K562 (cell line): ENCODE measurements around the gene ZNF668. TPM values are rescaled to one million over a fixed set of nuclear protein-coding genes. Genes with fewer than 3 reads are reported as not detected.

Experiments used
- ARID3B ChIP-seq: fragments of 250-450 bp; sonication (Bioruptor Pico); IDR thresholded peaks from 2 replicates; pipeline ENCODE4 v1.4.0; 2020; ENCODE audit warnings: borderline replicate concordance
- BCOR ChIP-seq: fragments of 450-650 bp; IDR thresholded peaks from 2 replicates; pipeline ENCODE4 v1.6.1; 2016
- CREM ChIP-seq: IDR thresholded peaks from 2 replicates; pipeline ENCODE4 v1.6.1; 2014; ENCODE audit warnings: antibody characterized with exemption, low read depth
- KAT2B ChIP-seq: IDR thresholded peaks from one replicate; pipeline ENCODE4 v1.6.1; 2012; ENCODE audit warnings: low read depth, mild to moderate bottlenecking, control low read depth, inconsistent platforms, low read length, moderate library complexity
- KLF10 ChIP-seq: fragments of 250-450 bp; sonication (Bioruptor Pico); IDR thresholded peaks from 2 replicates; pipeline ENCODE4 v1.6.1; 2021; ENCODE audit warnings: matching md5 sums
- L3MBTL2 ChIP-seq: fragments of 450-650 bp; IDR thresholded peaks from 2 replicates; pipeline ENCODE4 v1.6.1; 2016; ENCODE audit warnings: mild to moderate bottlenecking, moderate library complexity
- RAD21 ChIP-seq, 2 experiments: fragments of 250-450 bp in 1 of 2; fragments of 450-650 bp in 1 of 2; sonication (Bioruptor Pico) in 1 of 2; formaldehyde crosslinking in 1 of 2; IDR thresholded peaks in 1 of 2; conservative IDR thresholded peaks in 1 of 2; 2 replicates each; pipeline versions ENCODE4 v1.4.0 to v1.8.0; 2020 to 2022; ENCODE audit warnings: mild to moderate bottlenecking in 2 of 2, moderate library complexity in 1 of 2
- STAG1 ChIP-seq: sonication (generic); formaldehyde crosslinking; IDR thresholded peaks from 2 replicates; pipeline ENCODE4 v1.5.0; 2020; ENCODE audit warnings: missing genetic modification reagents, borderline replicate concordance
- TRIM24 ChIP-seq, 2 experiments: fragments of 450-650 bp; IDR thresholded peaks; 2 replicates each; pipeline ENCODE4 v1.6.1; 2016
- ZFX ChIP-seq: sonication (generic); formaldehyde crosslinking; IDR thresholded peaks from 2 replicates; pipeline ENCODE4 v1.8.0; 2022; ENCODE audit warnings: mild to moderate bottlenecking, missing genetic modification reagents, moderate library complexity
- polyA plus RNA-seq, 8 experiments: library from polyadenylated mRNA; depleted of rRNA in 4 of 8; stranded (reverse) in 5 of 8; unstranded in 3 of 8; fragments of >200 nt; fragmentation: Nextera tagmentation in 2 of 8; fragmentation: Illumina TruSeq in 1 of 8; extraction: Ambion mirVana in 2 of 8; extraction: Trizol in 1 of 8; gene quantifications; 2 replicates each; pipeline versions ENCODE4 v1.2.1 to v1.2.3, GENCODE V29; 2011 to 2014; ENCODE audit warnings: inconsistent platforms in 1 of 8, missing spikeins in 1 of 8
- total RNA-seq, 7 experiments: library from RNA; depleted of rRNA in 6 of 7; stranded (reverse); fragments of >200 nt in 6 of 7; fragmentation: Illumina TruSeq in 2 of 7; extraction: Trizol in 2 of 7; gene quantifications; 2 replicates each; pipeline versions ENCODE4 v1.2.1 to v1.2.3, GENCODE V29; 2011 to 2021; ENCODE audit warnings: low replicate concordance in 1 of 7
- TF ChIP-seq, protein P1 (sequence below): sonication (generic); formaldehyde crosslinking; IDR thresholded peaks from 2 replicates; pipeline ENCODE4 v1.9.0; 2022; ENCODE audit warnings: mild to moderate bottlenecking, missing genetic modification reagents
- TF ChIP-seq, protein P2 (sequence below): fragments of 450-650 bp; IDR thresholded peaks from 2 replicates; pipeline ENCODE4 v1.6.1; 2016; ENCODE audit warnings: mild to moderate bottlenecking, moderate library complexity

Gene ZNF668
- total and polyA plus RNA-seq, 9 of the 15 experiments (the other 6 are each of a cell fraction or from before 2014, with no cell fraction given), result 0.04 to 15.3 (median 3.8) TPM; not detected in 1

- TF ChIP-seq RAD21 (CRISPR knock-in tag; conservative IDR thresholded peaks at IDR 0.05 in 1 of 2, IDR thresholded peaks at IDR 0.05 in 1 of 2), result no peak
- TF ChIP-seq, protein P1, sequence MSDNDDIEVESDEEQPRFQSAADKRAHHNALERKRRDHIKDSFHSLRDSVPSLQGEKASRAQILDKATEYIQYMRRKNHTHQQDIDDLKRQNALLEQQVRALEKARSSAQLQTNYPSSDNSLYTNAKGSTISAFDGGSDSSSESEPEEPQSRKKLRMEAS (CRISPR knock-in tag), result no peak
- no peak for TF ChIP-seq KAT2B
- TF ChIP-seq L3MBTL2, result no peak
- TF ChIP-seq KLF10, result no peak
- TF ChIP-seq, protein P2, sequence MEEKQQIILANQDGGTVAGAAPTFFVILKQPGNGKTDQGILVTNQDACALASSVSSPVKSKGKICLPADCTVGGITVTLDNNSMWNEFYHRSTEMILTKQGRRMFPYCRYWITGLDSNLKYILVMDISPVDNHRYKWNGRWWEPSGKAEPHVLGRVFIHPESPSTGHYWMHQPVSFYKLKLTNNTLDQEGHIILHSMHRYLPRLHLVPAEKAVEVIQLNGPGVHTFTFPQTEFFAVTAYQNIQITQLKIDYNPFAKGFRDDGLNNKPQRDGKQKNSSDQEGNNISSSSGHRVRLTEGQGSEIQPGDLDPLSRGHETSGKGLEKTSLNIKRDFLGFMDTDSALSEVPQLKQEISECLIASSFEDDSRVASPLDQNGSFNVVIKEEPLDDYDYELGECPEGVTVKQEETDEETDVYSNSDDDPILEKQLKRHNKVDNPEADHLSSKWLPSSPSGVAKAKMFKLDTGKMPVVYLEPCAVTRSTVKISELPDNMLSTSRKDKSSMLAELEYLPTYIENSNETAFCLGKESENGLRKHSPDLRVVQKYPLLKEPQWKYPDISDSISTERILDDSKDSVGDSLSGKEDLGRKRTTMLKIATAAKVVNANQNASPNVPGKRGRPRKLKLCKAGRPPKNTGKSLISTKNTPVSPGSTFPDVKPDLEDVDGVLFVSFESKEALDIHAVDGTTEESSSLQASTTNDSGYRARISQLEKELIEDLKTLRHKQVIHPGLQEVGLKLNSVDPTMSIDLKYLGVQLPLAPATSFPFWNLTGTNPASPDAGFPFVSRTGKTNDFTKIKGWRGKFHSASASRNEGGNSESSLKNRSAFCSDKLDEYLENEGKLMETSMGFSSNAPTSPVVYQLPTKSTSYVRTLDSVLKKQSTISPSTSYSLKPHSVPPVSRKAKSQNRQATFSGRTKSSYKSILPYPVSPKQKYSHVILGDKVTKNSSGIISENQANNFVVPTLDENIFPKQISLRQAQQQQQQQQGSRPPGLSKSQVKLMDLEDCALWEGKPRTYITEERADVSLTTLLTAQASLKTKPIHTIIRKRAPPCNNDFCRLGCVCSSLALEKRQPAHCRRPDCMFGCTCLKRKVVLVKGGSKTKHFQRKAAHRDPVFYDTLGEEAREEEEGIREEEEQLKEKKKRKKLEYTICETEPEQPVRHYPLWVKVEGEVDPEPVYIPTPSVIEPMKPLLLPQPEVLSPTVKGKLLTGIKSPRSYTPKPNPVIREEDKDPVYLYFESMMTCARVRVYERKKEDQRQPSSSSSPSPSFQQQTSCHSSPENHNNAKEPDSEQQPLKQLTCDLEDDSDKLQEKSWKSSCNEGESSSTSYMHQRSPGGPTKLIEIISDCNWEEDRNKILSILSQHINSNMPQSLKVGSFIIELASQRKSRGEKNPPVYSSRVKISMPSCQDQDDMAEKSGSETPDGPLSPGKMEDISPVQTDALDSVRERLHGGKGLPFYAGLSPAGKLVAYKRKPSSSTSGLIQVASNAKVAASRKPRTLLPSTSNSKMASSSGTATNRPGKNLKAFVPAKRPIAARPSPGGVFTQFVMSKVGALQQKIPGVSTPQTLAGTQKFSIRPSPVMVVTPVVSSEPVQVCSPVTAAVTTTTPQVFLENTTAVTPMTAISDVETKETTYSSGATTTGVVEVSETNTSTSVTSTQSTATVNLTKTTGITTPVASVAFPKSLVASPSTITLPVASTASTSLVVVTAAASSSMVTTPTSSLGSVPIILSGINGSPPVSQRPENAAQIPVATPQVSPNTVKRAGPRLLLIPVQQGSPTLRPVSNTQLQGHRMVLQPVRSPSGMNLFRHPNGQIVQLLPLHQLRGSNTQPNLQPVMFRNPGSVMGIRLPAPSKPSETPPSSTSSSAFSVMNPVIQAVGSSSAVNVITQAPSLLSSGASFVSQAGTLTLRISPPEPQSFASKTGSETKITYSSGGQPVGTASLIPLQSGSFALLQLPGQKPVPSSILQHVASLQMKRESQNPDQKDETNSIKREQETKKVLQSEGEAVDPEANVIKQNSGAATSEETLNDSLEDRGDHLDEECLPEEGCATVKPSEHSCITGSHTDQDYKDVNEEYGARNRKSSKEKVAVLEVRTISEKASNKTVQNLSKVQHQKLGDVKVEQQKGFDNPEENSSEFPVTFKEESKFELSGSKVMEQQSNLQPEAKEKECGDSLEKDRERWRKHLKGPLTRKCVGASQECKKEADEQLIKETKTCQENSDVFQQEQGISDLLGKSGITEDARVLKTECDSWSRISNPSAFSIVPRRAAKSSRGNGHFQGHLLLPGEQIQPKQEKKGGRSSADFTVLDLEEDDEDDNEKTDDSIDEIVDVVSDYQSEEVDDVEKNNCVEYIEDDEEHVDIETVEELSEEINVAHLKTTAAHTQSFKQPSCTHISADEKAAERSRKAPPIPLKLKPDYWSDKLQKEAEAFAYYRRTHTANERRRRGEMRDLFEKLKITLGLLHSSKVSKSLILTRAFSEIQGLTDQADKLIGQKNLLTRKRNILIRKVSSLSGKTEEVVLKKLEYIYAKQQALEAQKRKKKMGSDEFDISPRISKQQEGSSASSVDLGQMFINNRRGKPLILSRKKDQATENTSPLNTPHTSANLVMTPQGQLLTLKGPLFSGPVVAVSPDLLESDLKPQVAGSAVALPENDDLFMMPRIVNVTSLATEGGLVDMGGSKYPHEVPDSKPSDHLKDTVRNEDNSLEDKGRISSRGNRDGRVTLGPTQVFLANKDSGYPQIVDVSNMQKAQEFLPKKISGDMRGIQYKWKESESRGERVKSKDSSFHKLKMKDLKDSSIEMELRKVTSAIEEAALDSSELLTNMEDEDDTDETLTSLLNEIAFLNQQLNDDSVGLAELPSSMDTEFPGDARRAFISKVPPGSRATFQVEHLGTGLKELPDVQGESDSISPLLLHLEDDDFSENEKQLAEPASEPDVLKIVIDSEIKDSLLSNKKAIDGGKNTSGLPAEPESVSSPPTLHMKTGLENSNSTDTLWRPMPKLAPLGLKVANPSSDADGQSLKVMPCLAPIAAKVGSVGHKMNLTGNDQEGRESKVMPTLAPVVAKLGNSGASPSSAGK, result no peak
- TF ChIP-seq ARID3B (CRISPR knock-in tag), result no peak
- TF ChIP-seq STAG1 (CRISPR knock-in tag), result no peak
- peak; percentile 82 for TF ChIP-seq CREM
- TF ChIP-seq BCOR, result peak; percentile 81
- peak; percentile 91 for TF ChIP-seq ZFX (CRISPR knock-in tag)
- TF ChIP-seq TRIM24 (IDR thresholded peaks at IDR 0.05), result 0 out of 4 replicates have a peak, but pooled peaks of 1 of the 2 experiments have one; percentile 7
Measured at GRCh38 chr16:31072540-31073141, 1.4 kb downstream of the ZNF668 start (continued).
